Mesothelial cell of epicardium (in vitro differentiated cells): Measurements from ENCODE around the gene MUS81. TPM values are rescaled to one million over a fixed set of nuclear protein-coding genes. Genes with fewer than 3 reads are reported as not detected.

ENCODE experiments used
- DNase-seq, 2 experiments: peaks; one replicate each; pipeline ENCODE4 v3.0.0; 2021; ENCODE audit warnings: low spot score in 2 of 2; ENCODE audit not compliant: unreplicated experiment in 2 of 2
- H3K27ac Mint-ChIP-seq: 2 replicates; pipeline ENCODE4 v1.8.0; 2021; ENCODE audit warnings: mixed read lengths
- H3K27me3 Mint-ChIP-seq: 2 replicates; pipeline ENCODE4 v1.8.0; 2021; ENCODE audit warnings: low read depth, mixed read lengths
- H3K36me3 Mint-ChIP-seq: 2 replicates; pipeline ENCODE4 v1.8.0; 2021; ENCODE audit warnings: mixed read lengths
- H3K4me1 Mint-ChIP-seq: 2 replicates; pipeline ENCODE4 v1.8.0; 2021; ENCODE audit warnings: mixed read lengths
- H3K4me3 Mint-ChIP-seq: 2 replicates; pipeline ENCODE4 v1.8.0; 2021; ENCODE audit warnings: mild to moderate bottlenecking, moderate library complexity, mixed read lengths
- H3K9me3 Mint-ChIP-seq: 2 replicates; pipeline ENCODE4 v1.8.0; 2021; ENCODE audit warnings: mixed read lengths
- total RNA-seq: library from RNA; stranded (reverse); gene quantifications from 3 replicates; pipeline ENCODE4 v1.2.1, GENCODE V29; 2021
- TF ChIP-seq, protein P1 (sequence below): fragments of 200-600 bp; sonication (generic); IDR thresholded peaks from one replicate; pipeline ENCODE4 v1.5.0; 2021; ENCODE audit warnings: antibody characterized with exemption; ENCODE audit not compliant: unreplicated experiment

The MUS81 gene
- total RNA-seq, 1 donor from 2014 or later = 73.7 TPM

- no peaks in the 10 kb centered on the region for H3K9me3 Mint-ChIP-seq
- no peaks in the 10 kb centered on the region for H3K27me3 Mint-ChIP-seq
- H3K27ac Mint-ChIP-seq = peak overlapping the region; percentile 97
- TF ChIP-seq, protein P1, sequence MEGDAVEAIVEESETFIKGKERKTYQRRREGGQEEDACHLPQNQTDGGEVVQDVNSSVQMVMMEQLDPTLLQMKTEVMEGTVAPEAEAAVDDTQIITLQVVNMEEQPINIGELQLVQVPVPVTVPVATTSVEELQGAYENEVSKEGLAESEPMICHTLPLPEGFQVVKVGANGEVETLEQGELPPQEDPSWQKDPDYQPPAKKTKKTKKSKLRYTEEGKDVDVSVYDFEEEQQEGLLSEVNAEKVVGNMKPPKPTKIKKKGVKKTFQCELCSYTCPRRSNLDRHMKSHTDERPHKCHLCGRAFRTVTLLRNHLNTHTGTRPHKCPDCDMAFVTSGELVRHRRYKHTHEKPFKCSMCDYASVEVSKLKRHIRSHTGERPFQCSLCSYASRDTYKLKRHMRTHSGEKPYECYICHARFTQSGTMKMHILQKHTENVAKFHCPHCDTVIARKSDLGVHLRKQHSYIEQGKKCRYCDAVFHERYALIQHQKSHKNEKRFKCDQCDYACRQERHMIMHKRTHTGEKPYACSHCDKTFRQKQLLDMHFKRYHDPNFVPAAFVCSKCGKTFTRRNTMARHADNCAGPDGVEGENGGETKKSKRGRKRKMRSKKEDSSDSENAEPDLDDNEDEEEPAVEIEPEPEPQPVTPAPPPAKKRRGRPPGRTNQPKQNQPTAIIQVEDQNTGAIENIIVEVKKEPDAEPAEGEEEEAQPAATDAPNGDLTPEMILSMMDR = no peak
- H3K4me1 Mint-ChIP-seq = peaks cover 20% of the 10 kb centered on the region
- peaks cover 5% of the 10 kb centered on the region for H3K36me3 Mint-ChIP-seq
- H3K4me3 Mint-ChIP-seq = peak overlapping the region; percentile 96
- peak; percentile 92 to 98 for DNase-seq
These were observed 13.3 kb downstream of the MUS81 start for GRCh38 chr11:65873318-65874156.

- Mint-ChIP-seq H3K36me3 (peaks cover 3% of the 10 kb centered on the region), H3K9me3 (no peaks in the 10 kb centered on the region), H3K4me3 (no peak within 1 kb of the TSS), H3K27me3 (no peaks in the 10 kb centered on the region), H3K27ac (no peak within 1 kb of the TSS), H3K4me1 (peaks cover 2% of the 10 kb centered on the region)
- DNase-seq = no peak
- TF ChIP-seq, protein P1 = no peak
These were observed 19.4 kb downstream of the MUS81 start, which contains the start of gene CTSW for GRCh38 chr11:65879617-65880016. CTSW (plus strand) TSS chr11:65879837; CDS start chr11:65879855, 18 bp downstream.

DNA sequence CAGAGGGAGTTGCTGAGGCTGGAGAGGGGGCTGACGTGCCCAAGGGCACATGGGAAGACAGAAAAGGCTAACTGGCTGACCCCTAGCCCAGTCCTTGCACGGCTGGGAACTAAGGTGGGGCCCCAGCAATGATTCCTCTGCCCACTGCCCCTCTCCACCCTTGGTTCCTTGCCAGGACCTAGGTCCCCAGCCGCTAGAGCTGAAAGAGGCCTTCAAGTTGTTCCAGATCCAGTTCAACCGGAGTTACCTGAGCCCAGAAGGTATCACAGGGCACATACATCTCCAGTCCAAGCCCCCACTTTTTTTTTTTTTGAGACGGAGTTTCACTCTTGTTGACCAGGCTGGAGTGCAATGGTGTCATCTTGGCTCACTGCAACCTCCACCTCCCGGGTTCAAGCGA is 19.8 kb downstream of the MUS81 start:
- no peak overlapping the region for H3K4me3 Mint-ChIP-seq

GRCh38 chr11:65880844-65881421 is 20.7 kb downstream of the MUS81 start:
- no peaks in the 10 kb centered on the region for H3K27me3 Mint-ChIP-seq
- no peaks in the 10 kb centered on the region for H3K9me3 Mint-ChIP-seq

More for the DNA sequence above, 19.8 kb downstream of the MUS81 start:
- Mint-ChIP-seq H3K36me3 (peaks cover 5% of the 10 kb centered on the region), H3K4me1 (peaks cover 4% of the 10 kb centered on the region), H3K9me3 (no peaks in the 10 kb centered on the region), H3K27ac (no peak overlapping the region), H3K27me3 (no peaks in the 10 kb centered on the region)
- TF ChIP-seq, protein P1 = no peak
- DNase-seq = no peak

DNA sequence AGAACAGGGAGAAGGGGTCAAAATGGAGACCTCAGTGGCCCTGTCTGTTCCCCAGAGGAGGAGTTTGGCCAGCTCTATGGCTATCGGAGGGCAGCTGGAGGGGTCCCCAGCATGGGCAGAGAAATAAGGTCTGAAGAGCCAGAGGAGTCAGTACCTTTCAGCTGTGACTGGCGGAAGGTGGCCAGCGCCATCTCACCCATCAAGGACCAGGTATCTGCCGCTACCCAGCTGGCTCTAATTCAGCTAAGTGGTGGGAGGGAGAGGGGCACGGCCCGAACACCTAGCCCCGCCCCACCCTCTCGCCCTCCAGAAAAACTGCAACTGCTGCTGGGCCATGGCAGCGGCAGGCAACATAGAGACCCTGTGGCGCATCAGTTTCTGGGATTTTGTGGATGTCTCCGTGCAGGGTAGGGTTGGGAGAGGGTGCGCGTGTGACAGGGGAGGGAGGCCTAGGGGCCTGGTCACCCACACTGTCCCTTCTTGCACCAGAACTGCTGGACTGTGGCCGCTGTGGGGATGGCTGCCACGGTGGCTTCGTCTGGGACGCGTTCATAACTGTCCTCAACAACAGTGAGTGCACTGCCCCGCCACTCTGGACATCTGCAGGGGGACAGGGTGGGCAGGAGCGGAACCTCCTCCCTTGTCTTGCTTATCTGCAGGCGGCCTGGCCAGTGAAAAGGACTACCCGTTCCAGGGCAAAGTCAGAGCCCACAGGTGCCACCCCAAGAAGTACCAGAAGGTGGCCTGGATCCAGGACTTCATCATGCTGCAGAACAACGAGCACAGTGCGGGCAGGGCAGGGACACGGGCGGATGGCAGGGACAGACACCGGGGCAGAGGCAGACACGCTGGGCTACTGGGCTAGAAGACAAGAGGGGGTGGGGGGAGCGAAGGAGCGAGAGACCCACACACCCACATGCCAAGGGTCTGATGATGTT is 22.2 kb downstream of the MUS81 start:
- peaks cover 15% of the 10 kb centered on the region for H3K4me1 Mint-ChIP-seq
- TF ChIP-seq, protein P1 = no peak
- no peak overlapping the region for H3K4me3 Mint-ChIP-seq
- H3K27me3 Mint-ChIP-seq = no peaks in the 10 kb centered on the region
- H3K9me3 Mint-ChIP-seq = no peaks in the 10 kb centered on the region
- H3K27ac Mint-ChIP-seq = no peak overlapping the region
- peaks cover 16% of the 10 kb centered on the region for H3K36me3 Mint-ChIP-seq
- DNase-seq = peak in 1 of 2 experiments; percentile 13

More at GRCh38 chr11:65880844-65881421, 20.7 kb downstream of the MUS81 start:
- peaks cover 4% of the 10 kb centered on the region for H3K4me1 Mint-ChIP-seq
- no peak for DNase-seq
- no peak overlapping the region for H3K4me3 Mint-ChIP-seq
- H3K27ac Mint-ChIP-seq = no peak overlapping the region
- peaks cover 9% of the 10 kb centered on the region for H3K36me3 Mint-ChIP-seq
- TF ChIP-seq, protein P1 = no peak
